ENCODE data around the gene RERE.

The RERE gene

DNA sequence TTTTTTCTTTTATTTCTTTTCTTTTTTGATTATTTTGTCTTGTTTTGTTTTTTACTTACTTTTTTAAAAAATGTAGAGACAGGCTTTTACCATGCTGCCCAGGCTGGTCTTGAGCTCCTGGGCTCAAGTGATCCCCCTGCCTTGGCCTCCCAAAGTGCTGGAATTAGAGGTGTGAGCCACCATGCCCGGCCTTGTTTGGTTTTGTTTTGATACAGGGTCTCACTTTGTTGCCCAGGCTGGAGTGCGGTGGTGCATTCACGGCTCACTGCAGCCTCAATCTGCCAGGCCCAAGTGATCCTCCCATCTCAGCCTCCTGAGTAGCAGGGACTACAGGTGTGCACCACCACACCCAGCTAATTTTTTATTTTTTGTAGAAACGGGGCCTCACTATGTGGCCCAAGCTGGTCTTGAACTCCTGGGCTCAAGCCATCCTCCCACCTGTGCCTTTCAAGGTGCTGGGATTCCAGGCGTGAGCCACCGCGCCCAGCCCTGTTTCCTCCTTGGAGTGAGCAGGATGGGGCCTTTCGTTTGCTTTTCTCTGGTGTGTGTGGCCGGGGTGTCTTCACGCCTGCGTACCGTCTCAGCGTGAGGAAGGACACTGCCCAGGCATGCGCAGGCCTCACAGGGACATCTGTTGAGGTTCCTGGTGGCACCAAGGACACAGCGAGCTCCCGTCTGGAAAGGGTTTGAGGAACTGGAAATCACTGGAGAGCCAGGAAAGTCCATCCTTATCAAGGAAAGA lies 484.0 kb downstream of the RERE start:
- no peak for DNase-seq (ENCODE audit: low read depth in 2 of 2)

DNA sequence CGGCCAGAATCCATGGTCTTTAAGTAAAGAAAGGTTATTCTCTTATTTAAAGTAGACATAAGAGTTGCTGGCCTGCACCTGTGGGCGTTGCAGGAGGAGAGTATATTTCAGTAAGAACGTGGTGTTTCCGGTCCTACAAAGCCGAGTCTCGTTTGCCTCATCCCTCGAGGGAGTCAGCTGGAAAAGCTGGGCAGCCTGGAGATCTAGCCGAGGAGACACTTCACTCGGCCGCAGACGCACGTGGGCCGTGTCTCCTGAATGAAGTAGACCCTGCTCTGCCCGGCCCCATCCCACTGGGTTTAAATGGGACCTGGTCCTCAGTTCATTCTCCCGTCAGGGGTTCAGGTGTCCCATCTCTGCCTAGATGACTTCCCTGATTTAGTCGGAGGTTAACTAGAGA lies 484.6 kb downstream of the RERE start:
- no peak for DNase-seq (ENCODE audit: low read depth in 2 of 2)

DNA sequence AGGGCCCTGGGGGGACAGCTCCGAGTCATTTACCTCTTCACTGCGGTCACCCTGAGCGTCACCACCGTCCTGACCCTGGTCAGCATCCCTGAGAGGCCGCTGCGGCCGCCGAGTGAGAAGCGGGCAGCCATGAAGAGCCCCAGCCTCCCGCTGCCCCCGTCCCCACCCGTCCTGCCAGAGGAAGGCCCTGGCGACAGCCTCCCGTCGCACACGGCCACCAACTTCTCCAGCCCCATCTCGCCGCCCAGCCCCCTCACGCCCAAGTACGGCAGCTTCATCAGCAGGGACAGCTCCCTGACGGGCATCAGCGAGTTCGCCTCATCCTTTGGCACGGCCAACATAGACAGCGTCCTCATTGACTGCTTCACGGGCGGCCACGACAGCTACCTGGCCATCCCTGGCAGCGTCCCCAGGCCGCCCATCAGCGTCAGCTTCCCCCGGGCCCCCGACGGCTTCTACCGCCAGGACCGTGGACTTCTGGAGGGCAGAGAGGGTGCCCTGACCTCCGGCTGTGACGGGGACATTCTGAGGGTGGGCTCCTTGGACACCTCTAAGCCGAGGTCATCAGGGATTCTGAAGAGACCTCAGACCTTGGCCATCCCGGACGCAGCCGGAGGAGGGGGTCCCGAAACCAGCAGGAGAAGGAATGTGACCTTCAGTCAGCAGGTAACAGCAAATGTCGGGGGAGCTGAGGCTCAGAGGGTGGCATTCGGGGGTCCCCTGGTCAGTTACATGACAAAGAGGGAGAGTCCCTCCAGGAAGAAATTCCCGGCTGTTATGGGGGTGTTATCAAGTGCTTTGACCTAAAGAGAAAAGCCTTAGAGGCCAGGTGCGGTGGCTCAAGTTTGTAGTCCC lies 486.9 kb downstream of the RERE start:
- DNase-seq (ENCODE audit: low read depth in 2 of 2): no peak

DNA sequence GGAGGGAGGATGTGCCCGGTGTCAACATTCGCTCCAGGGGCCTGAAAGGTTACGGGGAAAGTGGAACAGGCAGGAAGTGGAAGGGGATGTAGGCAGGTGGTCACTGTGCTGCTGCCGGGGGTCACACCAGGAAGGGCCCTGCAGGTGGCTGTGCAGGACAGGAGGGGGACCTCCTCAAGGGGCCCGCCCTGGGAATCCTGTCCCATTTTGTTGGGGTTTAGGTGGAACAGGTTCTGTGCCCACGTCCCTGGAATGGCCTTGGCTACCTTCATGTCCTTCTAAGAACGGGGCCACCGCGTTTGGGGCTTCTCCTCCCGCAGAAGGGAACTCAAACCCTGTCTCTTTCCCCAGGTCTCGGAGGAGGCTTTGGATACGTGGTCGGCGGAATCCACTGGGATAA lies 487.6 kb downstream of the RERE start:
- DNase-seq (ENCODE audit: low read depth in 2 of 2): no peak

DNA sequence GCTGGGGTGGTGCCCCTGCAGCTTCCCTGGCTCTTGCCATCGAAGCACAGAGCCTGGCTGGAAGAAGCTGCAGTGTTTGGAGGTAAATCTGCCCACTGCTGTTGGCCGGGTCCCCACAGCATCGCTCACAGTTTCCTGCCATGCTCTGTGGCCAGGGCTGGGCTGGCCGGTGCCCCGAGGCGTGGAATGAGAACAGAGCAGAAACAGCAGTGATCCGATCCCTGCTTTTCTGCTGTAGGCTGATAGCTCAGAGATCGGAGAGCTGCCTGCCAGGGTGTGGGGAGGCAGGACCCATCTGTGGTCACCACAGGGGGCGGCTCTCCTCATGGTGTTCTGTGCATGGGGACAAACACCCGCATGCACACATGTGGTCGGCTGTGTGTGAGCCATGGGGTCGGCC lies 488.0 kb downstream of the RERE start:
- DNase-seq (ENCODE audit: low read depth in 2 of 2): no peak

DNA sequence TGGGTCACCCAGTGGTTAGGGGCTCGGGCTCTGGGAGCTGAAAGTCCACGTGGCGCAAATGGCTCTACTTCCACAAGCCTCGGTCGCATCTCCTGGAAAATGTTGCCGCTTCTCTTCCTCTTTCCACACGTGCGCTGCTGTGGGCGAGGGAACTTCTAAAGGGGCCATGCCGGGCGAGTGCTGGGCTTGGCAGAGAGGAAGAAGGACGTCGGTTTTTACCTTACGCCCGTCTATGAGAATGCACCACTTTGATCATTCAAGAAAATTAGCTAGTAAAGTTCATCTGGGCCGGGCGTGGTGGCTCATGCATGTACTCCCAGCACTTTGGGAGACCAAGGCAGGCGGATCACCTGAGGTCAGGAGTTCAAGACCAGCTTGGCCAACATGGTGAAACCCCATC lies 489.2 kb downstream of the RERE start:
- DNase-seq (ENCODE audit: low read depth in 2 of 2): no peak

DNA sequence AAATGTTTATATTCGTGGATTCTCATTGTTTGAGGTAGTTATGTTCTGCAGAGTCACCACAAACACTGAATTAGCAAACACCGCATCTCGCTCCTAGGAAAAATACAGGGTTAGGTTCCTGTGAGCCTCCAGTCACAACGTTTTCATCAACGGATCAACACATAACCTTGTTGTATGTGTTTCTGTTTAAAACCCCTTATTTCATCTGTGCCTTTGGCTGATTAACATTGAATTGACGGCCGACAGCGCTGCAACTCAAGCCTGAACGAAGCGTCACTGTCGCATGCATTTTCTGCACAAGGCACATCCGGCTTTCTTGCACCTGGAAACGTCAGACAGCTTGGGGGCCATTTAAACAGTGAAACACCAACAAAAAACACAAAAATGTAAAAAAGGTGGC lies 491.2 kb downstream of the RERE start:
- DNase-seq (ENCODE audit: low read depth in 2 of 2): no peak

DNA sequence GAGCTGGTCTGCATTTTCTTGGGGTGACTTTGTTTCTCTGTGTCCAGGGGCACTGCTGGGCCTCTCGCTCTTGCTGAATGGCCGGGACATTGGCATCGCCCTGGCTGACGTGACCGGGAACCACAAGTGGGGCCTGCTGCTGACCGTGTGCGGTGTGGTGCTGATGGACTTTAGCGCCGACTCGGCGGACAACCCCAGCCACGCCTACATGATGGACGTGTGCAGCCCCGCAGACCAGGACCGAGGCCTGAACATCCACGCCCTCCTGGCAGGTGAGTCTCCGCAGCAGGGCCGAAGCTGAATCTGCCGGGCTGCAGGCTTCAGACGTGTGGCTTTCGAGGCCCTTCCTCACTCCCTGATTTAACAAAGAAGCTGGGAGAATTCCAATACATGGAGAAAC lies 491.7 kb downstream of the RERE start:
- DNase-seq (ENCODE audit: low read depth in 2 of 2): no peak

DNA sequence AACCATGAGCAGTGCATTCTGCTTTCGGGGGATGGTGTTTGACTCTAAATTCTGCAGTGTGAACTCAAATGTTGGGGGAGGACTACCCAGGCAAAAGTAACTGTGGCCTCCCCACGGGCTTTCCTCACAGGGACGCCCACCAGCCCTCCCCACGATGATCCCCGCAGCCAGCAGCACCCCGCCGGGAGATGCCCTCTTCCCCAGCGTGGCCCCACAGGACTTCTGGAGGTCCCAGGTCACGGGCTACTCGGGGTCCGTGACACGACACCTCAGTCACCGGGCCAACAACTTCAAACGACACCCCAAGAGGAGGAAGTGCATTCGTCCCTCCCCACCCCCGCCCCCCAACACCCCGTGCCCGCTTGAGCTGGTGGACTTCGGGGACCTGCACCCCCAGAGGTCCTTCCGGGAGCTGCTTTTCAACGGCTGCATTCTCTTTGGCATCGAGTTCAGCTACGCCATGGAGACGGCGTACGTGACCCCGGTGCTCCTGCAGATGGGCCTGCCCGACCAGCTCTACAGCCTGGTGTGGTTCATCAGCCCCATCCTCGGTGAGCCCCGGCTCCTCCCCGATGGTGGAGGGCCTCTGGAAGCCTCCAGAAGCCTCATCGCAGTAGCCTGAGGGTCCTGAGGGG lies 493.1 kb downstream of the RERE start:
- no peak for DNase-seq (ENCODE audit: low read depth in 2 of 2)

DNA sequence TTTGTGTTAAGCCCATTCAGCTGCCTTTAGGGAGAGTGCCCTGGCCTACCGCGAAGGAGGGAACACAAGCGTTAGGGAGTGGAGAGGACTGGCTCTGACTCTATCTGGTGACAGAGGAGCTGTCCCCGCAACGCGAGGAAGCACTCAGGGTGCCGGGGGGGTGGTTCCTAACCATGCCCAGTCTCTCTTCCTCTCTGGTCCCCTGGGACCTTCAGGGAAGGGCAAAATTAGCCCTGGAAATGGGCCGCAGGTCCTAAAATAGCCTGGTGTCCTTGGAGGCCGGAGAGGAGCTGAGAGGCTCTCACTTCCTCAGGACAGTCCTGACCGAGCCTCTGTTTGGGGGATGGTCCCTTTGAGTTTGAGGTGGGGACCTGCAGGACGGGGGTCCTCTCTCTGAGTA lies 493.7 kb downstream of the RERE start:
- DNase-seq (ENCODE audit: low read depth in 2 of 2): no peak

DNA sequence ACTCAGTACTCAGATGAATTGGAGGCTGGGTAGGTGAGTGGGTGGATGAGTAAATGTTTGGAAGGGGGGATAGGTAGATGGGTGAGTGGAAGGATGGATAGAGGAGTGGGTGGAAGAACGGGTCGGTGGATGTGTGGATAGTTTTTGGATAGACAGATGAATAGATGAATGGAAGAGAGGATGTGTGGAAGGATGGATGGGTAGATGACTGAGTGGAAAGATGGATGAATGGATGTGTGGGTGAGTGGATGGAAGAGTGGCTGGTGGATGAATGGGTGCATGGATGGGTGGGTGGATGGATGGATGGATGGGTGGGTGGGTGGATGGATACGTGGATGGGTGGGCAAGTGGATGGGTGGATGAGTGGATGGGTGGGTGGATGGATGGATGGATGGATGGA lies 495.8 kb downstream of the RERE start:
- DNase-seq (ENCODE audit: low read depth in 2 of 2): no peak

DNA sequence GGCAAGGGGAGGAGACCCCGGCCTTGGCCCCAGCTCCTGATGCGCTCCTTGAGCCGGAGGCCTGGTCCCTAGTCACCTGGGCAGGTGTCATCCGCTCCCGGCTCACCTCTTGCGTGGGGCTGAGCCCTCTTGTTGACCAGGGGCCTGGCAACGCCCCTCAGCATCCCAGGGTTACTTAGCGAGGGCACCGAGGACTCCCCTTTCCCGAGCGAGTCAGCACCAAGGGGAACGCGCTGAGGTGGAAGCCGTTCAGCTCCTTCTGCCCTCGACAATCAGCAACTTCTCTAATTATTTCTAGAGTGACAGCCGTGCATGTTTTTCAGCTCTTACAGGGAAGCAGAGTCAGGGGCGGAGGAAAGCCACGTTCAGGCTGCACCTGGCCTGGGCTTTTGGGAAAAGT lies 499.0 kb downstream of the RERE start:
- DNase-seq (ENCODE audit: low read depth in 2 of 2): no peak

DNA sequence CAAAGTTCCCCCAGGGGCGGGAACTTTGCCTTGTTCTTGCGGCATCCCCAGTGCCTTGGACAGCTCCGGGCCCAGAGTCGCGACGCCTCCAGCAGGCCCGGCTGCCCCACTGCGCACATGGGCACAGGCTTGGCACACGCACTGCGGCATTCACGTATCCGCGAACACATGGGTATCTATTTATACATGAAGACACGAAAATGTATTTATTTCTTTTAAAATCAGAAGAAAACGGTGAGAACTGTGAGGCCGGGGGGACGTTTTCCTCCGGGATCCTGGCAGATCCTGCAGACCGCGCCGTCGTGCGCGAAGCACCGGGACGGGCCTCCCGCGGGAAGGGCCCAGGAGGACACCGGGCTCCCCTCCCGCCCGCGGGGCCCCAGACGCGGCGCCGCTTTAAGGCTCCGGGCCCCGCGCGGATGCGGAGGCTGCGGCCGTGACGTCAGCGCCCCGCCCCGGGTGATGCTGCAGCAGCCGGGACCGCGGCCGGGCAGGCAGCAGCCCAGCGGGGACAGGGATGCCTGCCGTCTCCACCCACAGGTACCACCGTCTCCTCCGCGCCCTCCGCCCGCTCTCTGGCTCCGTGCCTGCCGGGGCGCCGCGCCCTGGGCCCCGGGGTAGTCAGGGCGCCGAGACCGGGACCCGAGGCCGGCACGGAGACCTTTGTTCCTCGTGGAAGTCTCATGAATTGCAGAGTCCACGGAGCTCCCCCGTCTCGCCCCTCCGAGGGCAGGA lies 499.6 kb downstream of the RERE start, which contains the start of gene SLC45A1:
Gene SLC45A1, plus strand, starts transcription at position 468 of the 735 bp plus-strand sequence. CDS start 6,216 bp downstream, outside the sequence.
- peak; percentile 76 to 78 for DNase-seq (ENCODE audit: low read depth in 2 of 2)

DNA sequence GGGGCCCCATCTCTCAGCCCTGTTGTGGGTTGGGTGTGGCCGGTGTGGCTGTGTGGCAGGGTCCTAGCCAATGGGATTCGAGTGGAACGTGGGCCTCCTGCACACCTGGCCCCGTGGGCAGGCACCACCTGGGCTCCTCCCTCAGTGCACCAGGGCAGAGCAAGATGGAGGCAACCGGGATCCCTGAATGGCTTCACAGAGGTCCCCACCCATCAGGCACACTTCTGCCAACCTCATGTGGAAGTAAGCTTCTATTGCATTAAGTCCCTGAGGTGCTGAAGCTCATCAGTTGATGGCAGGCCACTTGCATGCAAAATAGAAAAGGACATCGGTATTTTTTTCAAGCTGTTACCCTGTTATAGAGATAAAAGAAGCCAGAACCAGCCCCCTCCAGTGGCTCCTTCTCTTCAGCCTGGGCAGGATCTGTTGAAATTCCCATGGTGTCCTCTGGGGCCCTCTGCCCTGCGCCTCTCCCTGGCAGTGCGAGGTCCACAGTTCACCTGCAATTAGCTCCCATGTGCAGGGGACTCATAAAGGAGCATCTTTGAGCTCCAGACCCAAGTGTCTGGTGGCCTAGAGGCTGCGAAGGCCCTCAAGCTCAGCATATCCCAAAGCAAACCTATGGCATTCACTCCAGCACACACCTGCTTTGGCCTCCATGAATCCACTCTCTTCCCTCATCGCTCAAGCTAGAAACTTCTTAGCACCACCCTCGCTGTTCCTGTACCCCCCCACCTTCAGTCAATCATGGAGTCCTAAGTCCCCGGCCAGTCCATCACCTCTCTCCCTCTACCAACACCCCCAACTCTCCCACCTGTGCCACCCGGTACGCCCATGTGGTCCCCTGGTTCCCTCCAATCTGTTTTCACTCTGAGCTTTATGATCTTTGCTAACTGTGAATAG lies 501.6 kb downstream of the RERE start:
- DNase-seq (ENCODE audit: low read depth in 2 of 2): no peak

DNA sequence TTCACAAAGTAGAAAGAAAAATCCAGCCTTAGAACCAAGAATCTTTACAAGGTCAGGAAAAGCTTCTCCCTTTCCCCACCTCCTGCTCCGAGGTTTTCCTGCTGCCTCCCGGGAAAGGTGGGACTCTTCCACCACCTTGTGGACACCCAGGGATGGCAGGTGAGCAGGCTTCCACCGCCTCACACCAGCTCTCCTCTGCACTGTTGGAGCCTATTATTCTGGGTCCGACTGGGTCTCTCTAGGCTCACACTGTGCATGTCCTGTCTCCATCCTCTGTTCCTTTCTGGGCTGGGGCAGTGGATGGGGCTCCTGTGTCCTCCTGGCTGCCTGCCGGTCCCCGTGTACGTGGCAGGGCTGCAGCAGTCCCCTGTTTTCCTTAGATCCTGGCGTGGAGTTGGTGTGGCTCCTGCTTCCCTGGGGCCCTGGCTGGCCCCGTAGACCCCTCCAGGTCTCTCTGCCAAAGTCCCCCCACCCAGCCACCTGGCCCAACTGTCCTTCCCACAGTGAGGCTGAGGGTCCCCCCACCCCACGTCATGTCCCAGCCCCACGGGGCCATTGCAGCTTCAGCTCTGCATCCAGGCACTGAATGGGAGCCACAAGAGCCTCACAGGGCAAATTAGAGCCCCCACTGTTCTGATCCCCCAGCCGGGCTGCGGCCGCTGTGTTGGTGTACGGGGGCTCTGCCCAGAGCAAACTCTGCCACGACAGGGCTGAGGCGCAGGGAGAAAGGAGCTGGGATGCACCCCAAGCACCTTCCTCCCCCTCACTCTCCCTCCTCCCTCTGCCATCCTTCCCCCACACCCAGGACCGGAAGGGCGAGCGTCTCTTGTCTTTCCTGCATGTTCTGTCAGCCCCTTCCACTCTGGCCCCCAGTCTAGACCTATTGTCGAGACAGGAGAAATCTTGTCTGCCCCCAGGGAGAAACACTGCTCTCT lies 502.8 kb downstream of the RERE start:
- peak; percentile 37 to 41 for DNase-seq (ENCODE audit: low read depth in 2 of 2)

DNA sequence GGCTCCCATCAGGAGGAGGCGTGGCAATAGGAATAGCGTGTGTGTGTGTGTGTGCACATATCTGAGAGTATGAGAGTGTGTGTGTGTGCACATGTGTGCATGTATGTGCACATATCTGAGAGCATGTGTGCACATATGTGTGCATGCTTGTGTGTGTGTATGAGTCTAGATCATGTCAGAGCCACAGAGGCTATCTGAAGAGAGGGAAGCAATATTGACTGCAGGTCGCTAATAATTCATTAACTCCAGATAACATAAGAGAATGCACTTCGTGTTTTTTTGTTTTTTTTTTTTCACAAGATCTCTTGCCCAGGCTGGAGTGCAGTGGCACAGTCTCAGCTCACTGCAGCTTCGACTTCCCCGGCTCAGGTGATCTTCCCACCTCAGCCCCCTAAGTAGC lies 504.2 kb downstream of the RERE start:
- no peak for DNase-seq (ENCODE audit: low read depth in 2 of 2)

DNA sequence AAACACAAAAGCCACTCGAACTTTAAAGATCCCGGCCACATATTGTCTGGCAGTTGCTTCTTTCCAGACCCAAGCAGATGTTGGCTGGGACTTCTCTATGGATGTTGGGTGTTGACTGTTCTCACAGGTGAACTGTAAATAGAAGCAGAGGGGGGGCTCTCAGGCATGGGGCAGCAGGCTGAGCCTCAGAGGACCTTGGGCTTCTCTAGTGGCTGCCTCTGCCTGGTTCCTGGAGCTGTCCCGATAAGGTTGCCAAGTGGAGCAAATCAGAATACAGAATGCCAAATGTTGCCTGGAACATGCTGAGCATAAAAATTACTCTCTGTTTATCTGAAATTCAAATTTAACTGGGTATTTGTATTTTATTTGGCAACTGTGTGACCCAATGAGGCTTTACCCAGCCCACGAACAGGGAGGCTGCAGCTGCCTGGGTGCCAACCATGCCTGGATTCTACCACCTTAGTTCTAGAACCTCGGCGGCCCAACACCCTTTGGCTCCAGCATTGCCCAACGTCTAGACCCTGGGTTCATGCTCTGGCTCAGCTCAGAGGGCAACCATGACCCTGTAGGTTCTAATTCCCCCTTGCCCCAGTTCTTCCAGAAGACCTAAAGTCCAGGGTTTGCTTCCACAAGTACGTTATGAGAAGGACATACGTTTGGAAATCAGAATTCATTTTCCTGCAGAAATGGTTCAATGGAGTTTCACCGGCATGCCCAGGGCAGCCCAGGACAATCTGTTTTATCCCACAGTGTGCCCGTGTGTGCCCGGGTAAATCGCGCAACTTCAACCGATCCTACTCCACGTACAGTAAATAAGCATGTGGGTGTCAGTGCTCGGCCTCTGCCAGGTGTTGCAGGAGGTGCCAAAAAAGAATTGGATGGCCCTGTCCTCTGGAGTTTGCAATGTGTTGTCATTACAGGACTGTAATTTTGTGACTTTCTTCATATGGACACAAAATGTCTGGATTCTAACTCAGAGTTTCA lies 504.9 kb downstream of the RERE start:
- no peak for DNase-seq (ENCODE audit: low read depth in 2 of 2)

DNA sequence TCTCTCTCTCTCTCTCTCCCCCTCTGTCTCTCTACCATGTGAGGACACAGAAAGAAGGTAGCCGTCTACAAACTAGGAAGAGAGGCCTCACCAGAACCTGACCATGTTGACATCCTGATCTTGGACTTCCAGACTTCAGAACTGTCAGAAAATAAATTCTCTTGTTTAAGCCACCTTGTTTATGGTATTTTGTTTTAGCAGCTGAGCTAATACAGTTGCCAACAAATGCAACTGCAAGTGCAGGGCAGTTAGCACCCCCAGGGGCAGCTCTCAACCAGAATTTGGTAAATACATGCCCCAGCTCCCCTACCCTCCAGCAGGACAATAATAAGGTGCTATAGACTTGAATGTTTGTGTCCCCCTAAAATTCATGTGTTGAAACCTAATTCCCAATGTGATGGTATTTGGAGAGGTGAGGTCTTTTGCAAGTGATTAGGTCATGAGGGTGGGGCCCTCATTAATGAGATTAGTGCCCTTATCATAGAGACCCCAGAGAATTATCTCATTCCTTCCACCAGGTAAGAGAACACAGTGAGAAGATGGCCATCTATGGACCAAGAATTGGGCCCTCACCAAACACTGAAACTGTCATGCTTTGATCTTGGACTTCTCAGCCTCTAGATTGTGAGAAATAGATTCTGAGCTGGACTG lies 506.2 kb downstream of the RERE start:
- no peak for DNase-seq (ENCODE audit: low read depth in 2 of 2)

Data from stimulated activated CD4-positive, alpha-beta T cell treated with anti-CD3 and anti-CD28 coated beads, Interleukin-4, amount 100 ng/mL, for 48 hours (primary cell).